Hematopoietic multipotent progenitor cell treated with erythropoietin and hydrocortisone succinate and interleukin-3 and kit ligand, for 8 days (in vitro differentiated cells): Measurements from ENCODE around the gene LTBP1.

Experiments
- DNase-seq: peaks from one replicate; pipeline ENCODE4 v3.0.0-alpha.2; 2015

The LTBP1 gene

GRCh38 chr2:33013684-33014110 is 66.9 kb downstream of the LTBP1 start:
- no peak for DNase-seq

GRCh38 chr2:33014268-33014667 is 67.5 kb downstream of the LTBP1 start:
- DNase-seq, result no peak

- no peak for DNase-seq
Measured at GRCh38 chr2:33015421-33016142, 68.8 kb downstream of the LTBP1 start.

- DNase-seq, result no peak
Measured at GRCh38 chr2:33018271-33018670, 71.5 kb downstream of the LTBP1 start.

- no peak for DNase-seq
Measured at GRCh38 chr2:33019796-33020195, 73.0 kb downstream of the LTBP1 start.

- no peak for DNase-seq
Measured at GRCh38 chr2:33020883-33021282, 74.1 kb downstream of the LTBP1 start.

- no peak for DNase-seq
Measured at GRCh38 chr2:33021542-33022227, 74.9 kb downstream of the LTBP1 start.

- DNase-seq, result no peak
Measured at GRCh38 chr2:33022395-33022985, 75.7 kb downstream of the LTBP1 start.

GRCh38 chr2:33022989-33023727 is 76.4 kb downstream of the LTBP1 start:
- DNase-seq, result peak; percentile 62

GRCh38 chr2:33023728-33024500 is 77.2 kb downstream of the LTBP1 start:
- DNase-seq, result peak; percentile 49

- DNase-seq, result no peak
Measured at GRCh38 chr2:33024758-33025157, 78.0 kb downstream of the LTBP1 start.

GRCh38 chr2:33029459-33029858 is 82.7 kb downstream of the LTBP1 start:
- DNase-seq, result no peak

- no peak for DNase-seq
Measured at GRCh38 chr2:33029926-33030325, 83.2 kb downstream of the LTBP1 start.

GRCh38 chr2:33030326-33030725 is 83.6 kb downstream of the LTBP1 start:
- no peak for DNase-seq

- no peak for DNase-seq
Measured at GRCh38 chr2:33032245-33032644, 85.5 kb downstream of the LTBP1 start.

GRCh38 chr2:33033606-33034081 is 86.9 kb downstream of the LTBP1 start:
- peak; percentile 56 for DNase-seq

GRCh38 chr2:33034784-33035183 is 88.0 kb downstream of the LTBP1 start:
- DNase-seq, result peak; percentile 39

- DNase-seq, result no peak
Measured at GRCh38 chr2:33038230-33038629, 91.5 kb downstream of the LTBP1 start.

- no peak for DNase-seq
Measured at GRCh38 chr2:33038799-33039198, 92.0 kb downstream of the LTBP1 start.

- no peak for DNase-seq
Measured at GRCh38 chr2:33040541-33040940, 93.8 kb downstream of the LTBP1 start.

GRCh38 chr2:33042265-33042664 is 95.5 kb downstream of the LTBP1 start:
- DNase-seq, result no peak

GRCh38 chr2:33042819-33043218 is 96.1 kb downstream of the LTBP1 start:
- DNase-seq, result no peak
